WERI-Rb-1 (cell line): Measurements from ENCODE around the gene FAM120AOS.

Source experiments
- DNase-seq: peaks from one replicate; pipeline ENCODE4 v3.0.0-alpha.2; 2020
- H3K27ac ChIP-seq: fragments of 250-450 bp; sonication (Bioruptor Pico); 2 replicates; pipeline ENCODE4 v1.5.1; 2020; ENCODE audit warnings: mild to moderate bottlenecking, moderate library complexity
- H3K27me3 ChIP-seq: fragments of 250-450 bp; sonication (Bioruptor Pico); 2 replicates; pipeline ENCODE4 v1.5.1; 2021; ENCODE audit warnings: mild to moderate bottlenecking, low read depth, moderate library complexity; ENCODE audit not compliant: insufficient read depth, severe bottlenecking
- H3K36me3 ChIP-seq: fragments of 250-450 bp; sonication (Bioruptor Pico); 2 replicates; pipeline ENCODE4 v1.5.1; 2020; ENCODE audit warnings: mild to moderate bottlenecking, moderate library complexity
- H3K4me3 ChIP-seq: 2 replicates; pipeline ENCODE4 v1.5.1; 2011; ENCODE audit warnings: low read depth, mild to moderate bottlenecking, control low read depth, low read length
- H3K9me3 ChIP-seq: fragments of 250-450 bp; sonication (Bioruptor Pico); 2 replicates; pipeline ENCODE4 v1.5.1; 2021; ENCODE audit warnings: mild to moderate bottlenecking, moderate library complexity; ENCODE audit not compliant: severe bottlenecking
- CTCF ChIP-seq: IDR thresholded peaks from 2 replicates; pipeline ENCODE4 v1.5.1; 2011; ENCODE audit warnings: low read depth, mild to moderate bottlenecking, control low read depth, inconsistent platforms, low read length

Gene FAM120AOS

GRCh38 chr9:93473411-93473810 is 20.0 kb upstream of the FAM120AOS start:
- no peak overlapping the region for H3K4me3 ChIP-seq
- H3K36me3 ChIP-seq, result peaks cover 34% of the 10 kb centered on the region
- H3K27me3 ChIP-seq, result no peaks in the 10 kb centered on the region
- H3K27ac ChIP-seq, result no peak overlapping the region
- TF ChIP-seq CTCF, result no peak
- no peaks in the 10 kb centered on the region for H3K9me3 ChIP-seq
- no peak for DNase-seq

- no peaks in the 10 kb centered on the region for H3K9me3 ChIP-seq
- H3K36me3 ChIP-seq, result peaks cover 30% of the 10 kb centered on the region
- no peak overlapping the region for H3K27ac ChIP-seq
Observed at GRCh38 chr9:93471124-93471523, 17.7 kb upstream of the FAM120AOS start.

GRCh38 chr9:93470391-93470790 is 17.0 kb upstream of the FAM120AOS start:
- Histone ChIP-seq H3K27me3 (no peaks in the 10 kb centered on the region), H3K9me3 (no peaks in the 10 kb centered on the region), H3K4me3 (no peak overlapping the region), H3K27ac (no peak overlapping the region), H3K36me3 (peaks cover 25% of the 10 kb centered on the region)
- DNase-seq, result no peak
- no peak for TF ChIP-seq CTCF

More at GRCh38 chr9:93471124-93471523, 17.7 kb upstream of the FAM120AOS start:
- Histone ChIP-seq H3K27me3 (no peaks in the 10 kb centered on the region), H3K4me3 (no peak overlapping the region)
- TF ChIP-seq CTCF, result no peak
- DNase-seq, result no peak

GRCh38 chr9:93468763-93469456 is 15.5 kb upstream of the FAM120AOS start:
- Histone ChIP-seq H3K4me3 (no peak overlapping the region; the same call in 1 of the 2 replicates), H3K36me3 (peaks cover 16% of the 10 kb centered on the region), H3K27ac (peak overlapping the region; percentile 38), H3K27me3 (no peaks in the 10 kb centered on the region), H3K9me3 (no peaks in the 10 kb centered on the region)
- peak; percentile 50 for DNase-seq
- no peak for TF ChIP-seq CTCF

GRCh38 chr9:93467462-93467861 is 14.1 kb upstream of the FAM120AOS start:
- no peak overlapping the region for H3K4me3 ChIP-seq
- H3K9me3 ChIP-seq, result no peaks in the 10 kb centered on the region
- H3K36me3 ChIP-seq, result peaks cover 9% of the 10 kb centered on the region
- no peak for DNase-seq
- TF ChIP-seq CTCF, result no peak
- H3K27ac ChIP-seq, result no peak overlapping the region
- H3K27me3 ChIP-seq, result no peaks in the 10 kb centered on the region

DNA sequence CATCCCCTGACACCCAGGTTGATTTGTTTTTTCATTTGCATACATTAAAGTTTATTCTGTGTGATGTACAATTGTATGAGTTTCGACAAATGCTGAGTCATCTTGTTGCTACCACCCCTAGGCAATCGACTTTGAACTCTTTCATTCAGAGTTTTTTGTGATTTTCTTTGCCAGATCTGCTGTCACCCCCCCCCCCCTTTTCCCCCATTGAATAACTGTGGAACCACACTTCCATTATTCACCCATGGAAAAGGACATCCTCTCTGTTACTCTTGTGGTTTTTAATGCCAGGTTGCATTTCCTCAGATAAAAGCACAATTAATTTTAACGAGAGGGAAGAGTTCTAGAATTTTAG is 13.7 kb upstream of the FAM120AOS start:
- Histone ChIP-seq H3K9me3 (no peaks in the 10 kb centered on the region), H3K27ac (no peak overlapping the region), H3K4me3 (no peak overlapping the region), H3K36me3 (peaks cover 9% of the 10 kb centered on the region), H3K27me3 (no peaks in the 10 kb centered on the region)
- no peak for DNase-seq
- no peak for TF ChIP-seq CTCF
